GM12878 (cell line): ENCODE results near the gene SLC2A14.
"Not testable (repeated sequence)": the region's sequence is repeated elsewhere in the genome, so short reads cannot be mapped to it uniquely, and the experiment has no call there.

Source experiments
- EZH2 ChIP-seq: IDR thresholded peaks from 2 replicates; pipeline ENCODE4 v1.6.1; 2012; ENCODE audit warnings: low read depth, mild to moderate bottlenecking, control low read depth, inconsistent platforms, low read length, borderline replicate concordance; ENCODE audit not compliant: control insufficient read depth
- NFYB ChIP-seq: IDR thresholded peaks from 2 replicates; pipeline ENCODE4 v1.6.1; 2011; ENCODE audit warnings: low read depth, mild to moderate bottlenecking, low read length, improper control_type of control experiment, moderate library complexity; ENCODE audit not compliant: insufficient read depth
- POLR2AphosphoS5 ChIP-seq: IDR thresholded peaks from 2 replicates; pipeline ENCODE4 v1.6.1; 2011; ENCODE audit warnings: mild to moderate bottlenecking, low read length, inconsistent platforms
- TAF1 ChIP-seq: IDR thresholded peaks from 2 replicates; pipeline ENCODE4 v1.6.1; 2011; ENCODE audit warnings: mild to moderate bottlenecking, low read depth, low read length, borderline replicate concordance
- TF ChIP-seq, protein P1 (sequence below): IDR thresholded peaks from 2 replicates; pipeline ENCODE4 v1.6.1; 2011; ENCODE audit warnings: mild to moderate bottlenecking, low read depth, low read length, moderate library complexity; ENCODE audit not compliant: insufficient replicate concordance
- TF ChIP-seq, protein P2 (sequence below): IDR thresholded peaks from 2 replicates; pipeline ENCODE4 v1.6.1; 2012; ENCODE audit warnings: mild to moderate bottlenecking, low read depth, low read length

DNA sequence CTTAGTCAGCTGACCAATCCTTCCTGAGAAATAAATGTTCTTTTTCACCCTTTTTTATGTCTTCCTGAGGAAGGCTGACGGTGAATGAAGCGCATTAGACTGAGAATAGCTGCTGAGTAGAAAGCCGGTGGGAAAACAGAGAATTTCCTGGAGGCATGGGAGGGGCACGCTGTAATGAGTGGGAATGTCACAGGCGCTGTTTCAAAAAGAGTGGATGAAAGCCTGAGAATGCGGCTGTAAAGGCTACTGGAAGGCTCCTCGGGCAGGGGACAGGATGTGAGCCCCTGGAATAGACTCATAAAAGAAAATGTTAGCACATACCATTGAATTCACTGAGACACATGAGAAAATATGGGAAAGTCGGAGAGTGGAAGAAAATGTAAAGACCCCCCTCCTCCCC is 29.6 kb downstream of the SLC2A14 start:
- TF ChIP-seq NFYB, EZH2, TAF1, POLR2AphosphoS5: not testable (repeated sequence)
- TF ChIP-seq, protein P1, sequence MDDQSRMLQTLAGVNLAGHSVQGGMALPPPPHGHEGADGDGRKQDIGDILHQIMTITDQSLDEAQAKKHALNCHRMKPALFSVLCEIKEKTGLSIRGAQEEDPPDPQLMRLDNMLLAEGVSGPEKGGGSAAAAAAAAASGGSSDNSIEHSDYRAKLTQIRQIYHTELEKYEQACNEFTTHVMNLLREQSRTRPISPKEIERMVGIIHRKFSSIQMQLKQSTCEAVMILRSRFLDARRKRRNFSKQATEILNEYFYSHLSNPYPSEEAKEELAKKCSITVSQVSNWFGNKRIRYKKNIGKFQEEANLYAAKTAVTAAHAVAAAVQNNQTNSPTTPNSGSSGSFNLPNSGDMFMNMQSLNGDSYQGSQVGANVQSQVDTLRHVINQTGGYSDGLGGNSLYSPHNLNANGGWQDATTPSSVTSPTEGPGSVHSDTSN = not testable (repeated sequence)
- TF ChIP-seq, protein P2, sequence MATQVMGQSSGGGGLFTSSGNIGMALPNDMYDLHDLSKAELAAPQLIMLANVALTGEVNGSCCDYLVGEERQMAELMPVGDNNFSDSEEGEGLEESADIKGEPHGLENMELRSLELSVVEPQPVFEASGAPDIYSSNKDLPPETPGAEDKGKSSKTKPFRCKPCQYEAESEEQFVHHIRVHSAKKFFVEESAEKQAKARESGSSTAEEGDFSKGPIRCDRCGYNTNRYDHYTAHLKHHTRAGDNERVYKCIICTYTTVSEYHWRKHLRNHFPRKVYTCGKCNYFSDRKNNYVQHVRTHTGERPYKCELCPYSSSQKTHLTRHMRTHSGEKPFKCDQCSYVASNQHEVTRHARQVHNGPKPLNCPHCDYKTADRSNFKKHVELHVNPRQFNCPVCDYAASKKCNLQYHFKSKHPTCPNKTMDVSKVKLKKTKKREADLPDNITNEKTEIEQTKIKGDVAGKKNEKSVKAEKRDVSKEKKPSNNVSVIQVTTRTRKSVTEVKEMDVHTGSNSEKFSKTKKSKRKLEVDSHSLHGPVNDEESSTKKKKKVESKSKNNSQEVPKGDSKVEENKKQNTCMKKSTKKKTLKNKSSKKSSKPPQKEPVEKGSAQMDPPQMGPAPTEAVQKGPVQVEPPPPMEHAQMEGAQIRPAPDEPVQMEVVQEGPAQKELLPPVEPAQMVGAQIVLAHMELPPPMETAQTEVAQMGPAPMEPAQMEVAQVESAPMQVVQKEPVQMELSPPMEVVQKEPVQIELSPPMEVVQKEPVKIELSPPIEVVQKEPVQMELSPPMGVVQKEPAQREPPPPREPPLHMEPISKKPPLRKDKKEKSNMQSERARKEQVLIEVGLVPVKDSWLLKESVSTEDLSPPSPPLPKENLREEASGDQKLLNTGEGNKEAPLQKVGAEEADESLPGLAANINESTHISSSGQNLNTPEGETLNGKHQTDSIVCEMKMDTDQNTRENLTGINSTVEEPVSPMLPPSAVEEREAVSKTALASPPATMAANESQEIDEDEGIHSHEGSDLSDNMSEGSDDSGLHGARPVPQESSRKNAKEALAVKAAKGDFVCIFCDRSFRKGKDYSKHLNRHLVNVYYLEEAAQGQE = not testable (repeated sequence)
